Measurements from ENCODE around the gene AFAP1. TPM values are rescaled to one million over a fixed set of nuclear protein-coding genes. Genes with fewer than 3 reads are reported as not detected.

Gene AFAP1
- total and polyA plus RNA-seq, 2 donors (not counting 3 experiments of a cell fraction or from before 2014, with no cell fraction given), result 32.3 to 103 TPM

- BruUV-seq (replicated peaks), result no TSS peak
Observed at GRCh38 chr4:7874838-7875237, 64.8 kb downstream of the AFAP1 start.

More at GRCh38 chr4:7874838-7875237, 64.8 kb downstream of the AFAP1 start:
- Histone ChIP-seq H2AFZ (ENCODE audit: low read depth, low read length) (no peak overlapping the region), H3K27ac (ENCODE audit: insufficient read depth, low read depth, low read length) (no peak overlapping the region), H3K4me3 (replicated peaks in 1 of 3; ENCODE audit: insufficient read depth in 1 of 3, low read depth in 1 of 3, low read length in 3 of 3) (no peak overlapping the region), H3K36me3 (ENCODE audit: control insufficient read depth in 2 of 2, extremely low read depth in 1 of 2, insufficient read depth in 2 of 2, low read length in 2 of 2) (peaks cover 0 to 13% of the 10 kb centered on the region in 2 experiments), H3K9me3 (replicated peaks; ENCODE audit: control insufficient read depth, insufficient read depth, low read length) (no peaks in the 10 kb centered on the region), H3K4me1 (ENCODE audit: control insufficient read depth, extremely low read depth, insufficient read depth, low read length) (peaks cover 45% of the 10 kb centered on the region), H3K79me2 (ENCODE audit: control insufficient read depth, insufficient read depth, low read length) (peaks cover 91% of the 10 kb centered on the region), H3K4me2 (ENCODE audit: insufficient read depth, low read length) (no peak overlapping the region), H4K20me1 (replicated peaks; ENCODE audit: control insufficient read depth, extremely low read depth, insufficient read depth, low read length) (peaks cover 4% of the 10 kb centered on the region), H3K9me1 (replicated peaks; ENCODE audit: control insufficient read depth, extremely low read depth, insufficient read depth, low read length) (no peaks in the 10 kb centered on the region), H3K9ac (replicated peaks; ENCODE audit: extremely low read depth, insufficient read depth, low read length) (no peak overlapping the region), H3K27me3 (ENCODE audit: control insufficient read depth in 2 of 2, insufficient read depth in 2 of 2, low read length in 2 of 2) (no peaks in the 10 kb centered on the region)
- TF ChIP-seq CTCF (IDR thresholded peaks at IDR 0.05; ENCODE audit: extremely low read depth in 1 of 2, insufficient read depth in 1 of 2, low read depth in 1 of 2, low read length in 2 of 2) (no peak), JUN (IDR thresholded peaks at IDR 0.05; ENCODE audit: borderline replicate concordance, insufficient read depth, insufficient read length, low read depth) (no peak), MYC (IDR thresholded peaks at IDR 0.05; ENCODE audit: low read depth, low read length) (no peak), MAX (IDR thresholded peaks at IDR 0.05; ENCODE audit: insufficient read depth, insufficient read length) (no peak), POLR2A (IDR thresholded peaks at IDR 0.05; ENCODE audit: low read depth, low read length) (no peak), EZH2 (IDR thresholded peaks at IDR 0.05; ENCODE audit: borderline replicate concordance, low read depth, low read length, severe bottlenecking) (no peak)
- POLR2A ChIA-PET, result no interaction called here
- CTCF ChIA-PET, result interaction anchor here (0.9 to 3.4 kb wide), 8 partner anchors 11 to 72 kb away, joined by 3 to 20 read pairs (median 4); no protein-coding TSS in a partner anchor
- dilution Hi-C loops (cut with MboI; ENCODE audit: extremely low pct_ligation_motif_present, low sequenced_read_pairs) (no loop called here), intact Hi-C loops (cut with micrococcal nuclease) (no loop called here)
- FAIRE-seq, result no peak
- DNase-seq (ENCODE audit: low read depth, low spot score), result no peak
